ENCODE results near the gene JMJD1C. TPM values are rescaled to one million over a fixed set of nuclear protein-coding genes. Genes with fewer than 3 reads are reported as not detected.
A peak's percentile ranks its signal among the peaks of the same experiment; 100 is the strongest.

Gene JMJD1C
- total RNA-seq, 2 experiments from 2014 or later, result 389 to 399 TPM

DNA sequence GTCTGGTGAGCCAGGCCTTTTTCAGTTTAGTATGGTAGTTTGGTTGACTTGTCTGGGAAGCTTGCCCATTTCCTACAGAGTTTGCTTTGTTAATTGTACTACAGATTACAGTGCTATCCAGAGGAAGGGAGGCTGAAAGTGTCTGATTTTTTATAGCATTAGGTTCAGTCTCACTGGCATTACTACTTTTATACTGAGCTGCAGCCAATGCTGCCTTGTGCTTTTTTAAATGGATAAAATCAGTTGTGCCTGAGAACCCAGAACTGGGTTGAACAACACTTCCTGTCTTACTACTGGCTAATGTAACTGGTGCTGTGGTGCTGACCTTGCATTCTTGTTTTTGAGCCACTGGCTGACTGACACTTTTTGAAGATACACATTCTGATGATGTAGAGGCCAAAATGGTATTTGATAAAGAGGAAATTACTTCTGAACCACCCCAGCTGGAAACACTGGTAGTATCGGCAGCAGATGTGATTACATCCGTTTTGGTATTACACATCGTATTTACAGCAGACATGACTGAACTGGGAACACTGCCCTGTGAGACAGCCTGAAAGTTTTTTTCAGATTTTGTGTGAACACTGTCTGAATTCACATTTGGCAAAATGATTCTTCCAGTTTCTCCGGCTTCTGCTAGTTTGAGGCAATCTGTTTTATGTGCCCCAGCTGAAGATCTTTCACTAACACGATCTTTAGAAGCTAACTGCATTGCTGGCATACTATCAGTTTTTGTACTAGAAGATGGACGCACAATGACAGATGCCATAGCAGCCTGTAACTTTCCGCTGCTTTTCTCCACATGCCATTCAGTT, 258.6 kb downstream of the JMJD1C start:
- TF ChIP-seq, protein P1, sequence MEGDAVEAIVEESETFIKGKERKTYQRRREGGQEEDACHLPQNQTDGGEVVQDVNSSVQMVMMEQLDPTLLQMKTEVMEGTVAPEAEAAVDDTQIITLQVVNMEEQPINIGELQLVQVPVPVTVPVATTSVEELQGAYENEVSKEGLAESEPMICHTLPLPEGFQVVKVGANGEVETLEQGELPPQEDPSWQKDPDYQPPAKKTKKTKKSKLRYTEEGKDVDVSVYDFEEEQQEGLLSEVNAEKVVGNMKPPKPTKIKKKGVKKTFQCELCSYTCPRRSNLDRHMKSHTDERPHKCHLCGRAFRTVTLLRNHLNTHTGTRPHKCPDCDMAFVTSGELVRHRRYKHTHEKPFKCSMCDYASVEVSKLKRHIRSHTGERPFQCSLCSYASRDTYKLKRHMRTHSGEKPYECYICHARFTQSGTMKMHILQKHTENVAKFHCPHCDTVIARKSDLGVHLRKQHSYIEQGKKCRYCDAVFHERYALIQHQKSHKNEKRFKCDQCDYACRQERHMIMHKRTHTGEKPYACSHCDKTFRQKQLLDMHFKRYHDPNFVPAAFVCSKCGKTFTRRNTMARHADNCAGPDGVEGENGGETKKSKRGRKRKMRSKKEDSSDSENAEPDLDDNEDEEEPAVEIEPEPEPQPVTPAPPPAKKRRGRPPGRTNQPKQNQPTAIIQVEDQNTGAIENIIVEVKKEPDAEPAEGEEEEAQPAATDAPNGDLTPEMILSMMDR (IDR thresholded peaks at IDR 0.05), result no peak
- Histone ChIP-seq H3K9me3 (ENCODE audit: control insufficient read depth in 1 of 2, insufficient read depth in 1 of 2, low read length in 2 of 2) (no peaks in the 10 kb centered on the region), H3K4me1 (ENCODE audit: insufficient read depth, low read length) (peaks cover 12% of the 10 kb centered on the region), H3K36me3 (ENCODE audit: insufficient read depth, low read length) (peaks cover 61% of the 10 kb centered on the region), H3K27ac (ENCODE audit: low read depth in 1 of 2, low read length in 2 of 2) (no peak overlapping the region), H3K27me3 (ENCODE audit: control insufficient read depth in 1 of 2, insufficient read depth in 2 of 2, low read length in 2 of 2) (no peaks in the 10 kb centered on the region), H3K4me3 (ENCODE audit: low read length) (no peak overlapping the region)
- intact Hi-C loops (cut with DNase I, micrococcal nuclease), result loop anchor here in 1 of 2 experiments (5.0 kb wide), 1 partner anchor 305 kb away; no protein-coding TSS in a partner anchor
- CTCF ChIA-PET, result interaction anchor here (0.6 to 1.3 kb wide), 2 partner anchors 9 to 50 kb away, joined by 3 read pairs; no protein-coding TSS in a partner anchor
- H3K9me3 Mint-ChIP-seq, result no peaks in the 10 kb centered on the region
- peaks cover 91% of the 10 kb centered on the region for H3K36me3 Mint-ChIP-seq (ENCODE audit: low read depth)
- POLR2A ChIA-PET, result interaction anchor here (0.5 to 1.6 kb wide), 3 partner anchors 19 to 422 kb away, joined by 3 to 11 read pairs (median 4); no protein-coding TSS in a partner anchor
- DNase-seq (peak in 3 of 14 experiments; percentile 18 to 40 (median 27)), ATAC-seq (ENCODE audit: poor library complexity) (no peak)
- no peaks in the 10 kb centered on the region for H3K27me3 Mint-ChIP-seq
- H3K4me3 Mint-ChIP-seq, result peak overlapping the region; percentile 40
- peaks cover 63% of the 10 kb centered on the region for H3K4me1 Mint-ChIP-seq (ENCODE audit: low read depth)
- peak overlapping the region; percentile 31 for H3K27ac Mint-ChIP-seq

- no peaks in the 10 kb centered on the region for H3K27me3 Mint-ChIP-seq
- peak overlapping the region; percentile 40 for H3K4me3 Mint-ChIP-seq
- Histone ChIP-seq H3K9me3 (ENCODE audit: control insufficient read depth in 1 of 2, insufficient read depth in 1 of 2, low read length in 2 of 2) (no peaks in the 10 kb centered on the region), H3K27ac (ENCODE audit: low read depth in 1 of 2, low read length in 2 of 2) (no peak overlapping the region), H3K27me3 (ENCODE audit: control insufficient read depth in 1 of 2, insufficient read depth in 2 of 2, low read length in 2 of 2) (no peaks in the 10 kb centered on the region), H3K4me1 (ENCODE audit: insufficient read depth, low read length) (peaks cover 12% of the 10 kb centered on the region), H3K36me3 (ENCODE audit: insufficient read depth, low read length) (peaks cover 62% of the 10 kb centered on the region), H3K4me3 (ENCODE audit: low read length) (no peak overlapping the region)
- DNase-seq (no peak), ATAC-seq (ENCODE audit: poor library complexity) (no peak)
- intact Hi-C loops (cut with DNase I, micrococcal nuclease), result loop anchor here in 1 of 2 experiments (5.0 kb wide), 1 partner anchor 306 kb away; no protein-coding TSS in a partner anchor
- H3K9me3 Mint-ChIP-seq, result no peaks in the 10 kb centered on the region
- H3K27ac Mint-ChIP-seq, result peak overlapping the region; percentile 31
- TF ChIP-seq, protein P1 (IDR thresholded peaks at IDR 0.05), result no peak
- CTCF ChIA-PET, result interaction anchor here (1.3 kb wide), 1 partner anchor 10 kb away, joined by 3 read pairs; no protein-coding TSS in a partner anchor
- POLR2A ChIA-PET, result interaction anchor here (0.7 to 1.6 kb wide), 3 partner anchors 7 to 423 kb away, joined by 3 to 11 read pairs (median 3); no protein-coding TSS in a partner anchor
- H3K4me1 Mint-ChIP-seq (ENCODE audit: low read depth), result peaks cover 63% of the 10 kb centered on the region
- peaks cover 87% of the 10 kb centered on the region for H3K36me3 Mint-ChIP-seq (ENCODE audit: low read depth)
Observed at GRCh38 chr10:63206576-63206975, 259.2 kb downstream of the JMJD1C start.

DNA sequence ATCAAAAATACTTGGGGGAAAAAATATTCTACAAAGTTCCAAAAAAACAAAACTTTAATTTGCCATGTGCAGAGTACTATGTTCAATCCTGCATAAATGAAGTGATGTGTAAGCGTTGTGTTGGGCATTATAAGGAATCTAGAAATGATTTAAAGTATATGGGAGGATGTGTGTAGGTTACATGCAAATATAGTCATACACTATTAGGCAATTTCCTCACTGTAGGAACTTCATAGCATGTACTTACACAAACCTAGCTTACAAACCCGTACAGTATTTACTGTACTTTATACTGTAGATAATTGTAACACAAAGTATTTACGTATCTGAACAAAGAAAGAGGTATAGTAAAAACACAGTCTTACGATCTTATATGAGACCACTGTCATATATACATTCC, 260.4 kb downstream of the JMJD1C start:
- Mint-ChIP-seq H3K4me1 (ENCODE audit: low read depth) (peaks cover 63% of the 10 kb centered on the region), H3K4me3 (peak overlapping the region; percentile 49), H3K27ac (no peak overlapping the region), H3K27me3 (no peaks in the 10 kb centered on the region), H3K9me3 (no peaks in the 10 kb centered on the region), H3K36me3 (ENCODE audit: low read depth) (peaks cover 85% of the 10 kb centered on the region)
- Histone ChIP-seq H3K9me3 (ENCODE audit: control insufficient read depth in 1 of 2, insufficient read depth in 1 of 2, low read length in 2 of 2) (no peaks in the 10 kb centered on the region), H3K27ac (ENCODE audit: low read depth in 1 of 2, low read length in 2 of 2) (no peak overlapping the region), H3K27me3 (ENCODE audit: control insufficient read depth in 1 of 2, insufficient read depth in 2 of 2, low read length in 2 of 2) (no peaks in the 10 kb centered on the region), H3K4me3 (ENCODE audit: low read length) (no peak overlapping the region), H3K4me1 (ENCODE audit: insufficient read depth, low read length) (peaks cover 12% of the 10 kb centered on the region), H3K36me3 (ENCODE audit: insufficient read depth, low read length) (peaks cover 61% of the 10 kb centered on the region)
- no peak for DNase-seq
- CTCF ChIA-PET, result interaction anchor here (0.6 to 1.0 kb wide), 2 partner anchors 417 to 515 kb away, joined by 3 to 4 read pairs; no protein-coding TSS in a partner anchor
- intact Hi-C loops (cut with DNase I, micrococcal nuclease), result loop anchor here in 1 of 2 experiments (5.0 kb wide), 1 partner anchor 307 kb away; no protein-coding TSS in a partner anchor
- TF ChIP-seq, protein P1 (IDR thresholded peaks at IDR 0.05), result no peak
- no peak for ATAC-seq (ENCODE audit: poor library complexity)
- POLR2A ChIA-PET, result no interaction called here

Measured in CD4-positive, alpha-beta T cell (primary cell).